Skeletal muscle satellite cell (primary cell): ENCODE data around the gene TRIP4.
"Not testable (repeated sequence)": the region's sequence is repeated elsewhere in the genome, so short reads cannot be mapped to it uniquely, and the experiment has no call there.

ENCODE experiments used
- H3K27me3 ChIP-seq: 2 replicates; pipeline ENCODE4 v1.7.0; 2013; ENCODE audit warnings: low read length; ENCODE audit not compliant: control insufficient read depth, insufficient read depth
- H3K36me3 ChIP-seq: 2 replicates; pipeline ENCODE4 v1.7.0; 2013; ENCODE audit warnings: mild to moderate bottlenecking, control low read depth, low read length; ENCODE audit not compliant: insufficient read depth
- H3K4me1 ChIP-seq: 2 replicates; pipeline ENCODE4 v1.7.0; 2013; ENCODE audit warnings: low read length; ENCODE audit not compliant: control insufficient read depth, insufficient read depth
- H3K4me2 ChIP-seq: 2 replicates; pipeline ENCODE4 v1.7.0; 2013; ENCODE audit warnings: mild to moderate bottlenecking, low read length
- H3K4me3 ChIP-seq: 2 replicates; pipeline ENCODE4 v1.7.0; 2013; ENCODE audit warnings: low read length
- H3K9ac ChIP-seq: 2 replicates; pipeline ENCODE4 v1.7.0; 2013; ENCODE audit warnings: mild to moderate bottlenecking, low read depth, low read length, moderate library complexity
- H3K9me3 ChIP-seq: replicated peaks from 2 replicates; pipeline ENCODE4 v1.7.0; 2013; ENCODE audit warnings: mild to moderate bottlenecking, control low read depth, low read length

The TRIP4 gene

DNA sequence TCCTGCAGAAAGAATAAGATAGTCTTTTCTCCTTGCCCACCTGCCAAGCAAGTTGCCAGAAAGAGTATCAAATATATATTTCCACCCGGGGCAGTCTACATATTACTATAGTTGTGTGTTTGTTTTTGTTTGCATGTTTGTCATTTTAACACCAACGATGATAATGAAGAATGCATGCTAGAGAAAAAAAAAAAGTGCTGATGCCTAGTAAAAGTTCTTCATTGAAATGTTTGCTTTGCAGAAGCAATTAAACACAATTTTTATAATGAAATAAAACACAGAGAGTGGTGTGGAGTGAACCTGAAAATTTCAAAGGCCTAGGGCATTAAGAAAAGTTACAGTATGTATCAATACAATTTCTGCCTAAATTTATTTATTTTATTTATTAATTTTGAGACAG lies 3.9 kb upstream of the TRIP4 start:
- no peaks in the 10 kb centered on the region for H3K9me3 ChIP-seq
- H3K27me3 ChIP-seq: no peaks in the 10 kb centered on the region
- peaks cover 20% of the 10 kb centered on the region for H3K4me1 ChIP-seq

DNA sequence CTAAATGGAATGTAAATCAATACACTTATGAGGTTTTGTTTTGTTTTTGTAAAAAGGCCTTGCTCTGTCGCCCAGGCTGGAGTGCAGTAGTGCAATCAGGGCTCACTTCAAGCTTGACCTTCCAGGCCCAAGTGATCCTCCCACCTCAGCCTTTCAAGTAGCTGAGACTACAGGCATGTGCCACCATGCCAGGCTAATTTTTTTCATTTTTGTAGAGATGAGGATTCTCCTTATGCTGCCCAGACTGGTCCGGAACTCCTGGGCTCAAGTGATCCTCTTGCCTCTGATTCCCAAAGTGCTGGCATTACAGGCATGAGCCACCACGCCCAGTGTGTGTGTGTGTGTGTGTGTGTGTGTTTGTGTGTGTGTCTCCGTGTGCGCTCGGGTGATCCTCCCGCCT lies 1.3 kb upstream of the TRIP4 start:
- Histone ChIP-seq H3K9ac (no peak overlapping the region), H3K27me3 (no peaks in the 10 kb centered on the region), H3K9me3 (no peaks in the 10 kb centered on the region), H3K4me1 (peaks cover 3% of the 10 kb centered on the region), H3K36me3 (no peaks in the 10 kb centered on the region), H3K4me3 (no peak overlapping the region), H3K4me2 (no peak overlapping the region)

More for the DNA sequence above, 3.9 kb upstream of the TRIP4 start:
- Histone ChIP-seq H3K9ac (no peak overlapping the region), H3K4me3 (no peak overlapping the region), H3K4me2 (no peak overlapping the region), H3K36me3 (no peaks in the 10 kb centered on the region)

DNA sequence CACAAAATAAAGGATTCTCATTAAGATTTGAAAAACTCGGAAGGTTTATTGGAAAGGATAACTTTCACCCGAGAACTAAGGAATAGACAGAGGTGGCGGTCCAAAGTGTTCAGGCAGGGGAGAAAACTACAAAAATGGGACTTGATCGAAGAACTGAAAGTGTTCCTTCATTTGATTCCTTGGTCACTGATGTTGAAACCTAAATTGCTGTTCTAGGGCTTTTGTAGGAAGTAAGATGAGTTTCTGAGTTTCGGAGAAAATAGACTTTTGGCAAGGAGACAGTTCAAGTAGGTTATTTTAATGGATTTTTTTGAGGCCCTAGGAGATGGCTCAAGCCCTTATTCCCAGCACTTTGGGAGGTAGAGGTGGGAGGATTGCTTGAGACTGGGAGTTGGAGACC lies 1.4 kb downstream of the TRIP4 start:
- H3K27me3 ChIP-seq: no peaks in the 10 kb centered on the region
- H3K36me3 ChIP-seq: no peaks in the 10 kb centered on the region
- H3K4me1 ChIP-seq: peaks cover 3% of the 10 kb centered on the region
- H3K9me3 ChIP-seq: no peaks in the 10 kb centered on the region
- H3K4me2 ChIP-seq: peak overlapping the region; percentile 78
- H3K9ac ChIP-seq: no peak overlapping the region
- H3K4me3 ChIP-seq: peak overlapping the region; percentile 89

DNA sequence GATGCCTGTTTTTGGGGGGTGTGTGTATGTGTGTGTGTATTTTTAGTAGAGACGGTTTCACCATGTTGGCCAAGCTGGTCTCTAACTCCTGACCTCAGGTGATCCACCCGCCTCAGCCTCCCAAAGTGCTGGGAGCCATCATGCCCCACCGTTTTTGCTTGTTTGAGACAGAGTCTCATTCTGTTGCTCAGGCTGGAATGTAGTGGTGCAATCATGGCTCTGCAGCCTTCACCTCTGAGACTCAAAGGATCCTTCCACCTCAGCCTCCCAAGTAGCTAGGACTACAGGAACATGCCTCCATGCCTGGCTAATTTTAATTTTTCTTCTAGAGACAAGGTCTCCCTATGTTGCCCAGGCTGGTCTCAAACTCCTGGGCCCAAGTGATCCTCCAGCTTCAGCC lies 4.8 kb downstream of the TRIP4 start:
- not testable (repeated sequence) for H3K4me2 ChIP-seq

DNA sequence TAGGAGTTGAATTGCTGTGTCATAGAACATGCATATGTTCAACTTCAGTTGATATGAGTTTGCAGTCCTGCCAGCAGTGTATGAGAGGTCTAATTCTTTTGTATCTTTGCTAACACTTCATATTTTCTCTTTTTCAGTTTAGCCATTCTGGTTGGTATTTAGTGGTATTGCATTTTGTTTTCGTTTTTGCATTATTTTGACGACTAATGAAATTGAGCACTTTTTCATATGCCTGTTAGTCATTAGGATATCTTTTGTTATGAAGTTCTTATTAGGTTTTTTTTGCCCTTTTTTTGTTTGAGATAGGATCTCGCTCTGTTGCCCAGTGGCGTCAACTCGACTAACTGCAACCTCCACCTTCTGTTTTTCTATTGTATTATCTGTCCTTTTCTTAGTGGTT lies 9.2 kb downstream of the TRIP4 start:
- H3K4me3 ChIP-seq: no peak overlapping the region
- no peaks in the 10 kb centered on the region for H3K27me3 ChIP-seq
- peaks cover 48% of the 10 kb centered on the region for H3K36me3 ChIP-seq
- H3K9me3 ChIP-seq: no peaks in the 10 kb centered on the region
- no peak overlapping the region for H3K4me2 ChIP-seq
- H3K4me1 ChIP-seq: peaks cover 3% of the 10 kb centered on the region
- no peak overlapping the region for H3K9ac ChIP-seq

More for the DNA sequence above, 4.8 kb downstream of the TRIP4 start:
- H3K9me3 ChIP-seq, H3K9ac ChIP-seq, H3K4me1 ChIP-seq, H3K27me3 ChIP-seq, H3K4me3 ChIP-seq: not testable (repeated sequence)
- peaks cover 22% of the 10 kb centered on the region for H3K36me3 ChIP-seq

DNA sequence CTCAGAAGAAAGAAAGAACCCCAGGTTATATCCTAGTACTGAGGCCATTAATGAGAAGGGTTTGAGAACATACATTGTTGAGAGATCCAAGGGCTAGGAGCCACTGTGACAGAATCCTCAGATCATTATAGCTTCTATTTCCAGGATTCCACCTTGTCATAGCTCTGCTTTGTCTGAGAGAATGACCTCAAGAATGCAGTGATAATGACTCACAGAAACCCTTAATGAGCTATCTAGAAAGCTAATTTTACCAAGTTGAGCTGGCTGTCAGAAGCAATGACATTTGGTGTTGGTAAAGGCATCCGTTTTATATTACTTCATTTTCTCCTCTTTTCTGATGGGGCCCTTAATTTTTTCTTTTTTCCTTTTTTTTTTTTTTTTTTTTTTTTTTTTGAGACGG lies 10.9 kb downstream of the TRIP4 start:
- Histone ChIP-seq H3K4me2 (no peak overlapping the region), H3K9me3 (no peaks in the 10 kb centered on the region), H3K9ac (no peak overlapping the region), H3K4me3 (no peak overlapping the region), H3K27me3 (no peaks in the 10 kb centered on the region), H3K36me3 (peaks cover 52% of the 10 kb centered on the region), H3K4me1 (peaks cover 3% of the 10 kb centered on the region)

DNA sequence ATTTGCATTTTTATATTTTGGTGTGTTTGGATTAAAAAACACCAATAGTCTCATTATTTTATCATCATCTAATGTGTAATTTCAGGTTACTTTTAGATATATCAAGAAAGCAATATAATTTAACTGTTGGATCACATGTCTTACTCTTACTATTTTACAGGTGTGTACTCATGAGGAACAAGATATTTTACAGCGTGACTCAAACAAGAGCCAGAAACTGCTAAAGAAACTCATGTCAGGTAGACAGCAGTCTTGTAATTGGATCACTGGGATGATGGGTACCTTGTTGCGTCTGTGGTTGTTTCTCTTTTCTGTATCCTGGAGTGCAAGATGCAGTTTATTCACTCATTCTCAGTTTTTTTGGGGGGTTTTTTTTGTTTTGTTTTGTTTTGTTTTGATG lies 12.9 kb downstream of the TRIP4 start:
- Histone ChIP-seq H3K9ac (no peak overlapping the region), H3K4me3 (no peak overlapping the region), H3K9me3 (no peaks in the 10 kb centered on the region), H3K4me2 (no peak overlapping the region), H3K36me3 (peaks cover 55% of the 10 kb centered on the region), H3K27me3 (no peaks in the 10 kb centered on the region), H3K4me1 (no peaks in the 10 kb centered on the region)

DNA sequence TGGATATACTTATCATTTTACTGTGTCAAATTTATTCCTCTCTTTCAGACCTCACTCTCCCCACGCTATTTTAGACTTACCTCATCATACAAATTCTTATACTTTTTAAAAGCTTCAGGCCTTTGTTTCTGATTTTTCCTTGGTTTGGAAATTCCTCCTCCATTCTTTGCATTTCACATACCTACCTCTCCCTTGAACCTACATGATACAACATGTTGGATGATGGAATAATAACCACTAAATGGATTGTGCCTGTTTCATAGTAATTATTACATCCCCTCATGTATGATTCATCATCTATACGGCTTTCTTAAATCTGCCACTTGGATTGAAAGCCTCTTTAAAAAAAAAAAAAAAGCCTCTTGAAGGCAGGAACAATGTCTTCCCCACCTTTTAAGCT lies 24.6 kb downstream of the TRIP4 start:
- Histone ChIP-seq H3K9ac (no peak overlapping the region), H3K27me3 (no peaks in the 10 kb centered on the region), H3K4me3 (no peak overlapping the region), H3K9me3 (no peaks in the 10 kb centered on the region), H3K4me2 (no peak overlapping the region), H3K4me1 (no peaks in the 10 kb centered on the region), H3K36me3 (peaks cover 61% of the 10 kb centered on the region)

DNA sequence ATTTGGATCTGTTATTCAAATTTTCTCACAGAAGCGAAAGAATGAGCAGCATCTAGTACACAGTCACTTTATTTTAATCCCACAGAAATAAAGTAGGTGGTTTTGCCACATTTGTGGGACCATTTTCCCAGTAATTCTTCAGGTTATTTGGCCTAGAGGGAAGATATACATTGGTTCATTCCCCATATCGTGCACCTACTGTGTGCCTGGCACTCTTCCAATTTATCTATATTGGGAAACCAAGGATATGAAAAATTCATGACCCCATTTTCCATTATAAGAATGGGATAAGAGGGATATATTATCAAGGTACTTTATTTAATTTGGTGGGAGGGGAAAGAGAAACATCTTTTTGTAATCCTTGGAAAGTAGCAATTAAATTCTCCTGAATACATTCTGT lies 35.1 kb downstream of the TRIP4 start:
- Histone ChIP-seq H3K4me3 (no peak overlapping the region), H3K9me3 (no peaks in the 10 kb centered on the region), H3K4me2 (no peak overlapping the region), H3K9ac (no peak overlapping the region), H3K36me3 (peaks cover 30% of the 10 kb centered on the region), H3K27me3 (no peaks in the 10 kb centered on the region), H3K4me1 (no peaks in the 10 kb centered on the region)

DNA sequence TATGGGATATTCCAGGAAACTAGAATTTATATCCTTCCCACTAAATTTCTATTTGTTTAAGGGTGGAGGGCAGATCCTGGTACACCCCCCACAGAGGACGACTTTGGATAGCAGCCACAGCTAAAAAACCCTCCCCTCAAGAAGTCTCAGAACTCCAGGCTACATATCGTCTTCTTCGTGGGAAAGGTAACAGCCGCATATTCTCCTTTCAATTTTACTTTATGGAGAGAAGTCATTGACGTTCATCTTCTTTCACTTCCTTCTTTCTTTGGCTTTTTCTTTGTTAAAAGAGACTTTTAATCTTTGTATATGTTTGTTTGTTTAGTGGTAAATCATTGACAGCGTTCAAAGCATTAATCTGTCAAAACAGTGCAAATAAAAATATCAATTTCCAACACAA lies 36.3 kb downstream of the TRIP4 start:
- Histone ChIP-seq H3K9ac (no peak overlapping the region), H3K9me3 (no peaks in the 10 kb centered on the region), H3K4me3 (no peak overlapping the region), H3K4me1 (no peaks in the 10 kb centered on the region), H3K27me3 (no peaks in the 10 kb centered on the region), H3K36me3 (peaks cover 28% of the 10 kb centered on the region), H3K4me2 (no peak overlapping the region)

DNA sequence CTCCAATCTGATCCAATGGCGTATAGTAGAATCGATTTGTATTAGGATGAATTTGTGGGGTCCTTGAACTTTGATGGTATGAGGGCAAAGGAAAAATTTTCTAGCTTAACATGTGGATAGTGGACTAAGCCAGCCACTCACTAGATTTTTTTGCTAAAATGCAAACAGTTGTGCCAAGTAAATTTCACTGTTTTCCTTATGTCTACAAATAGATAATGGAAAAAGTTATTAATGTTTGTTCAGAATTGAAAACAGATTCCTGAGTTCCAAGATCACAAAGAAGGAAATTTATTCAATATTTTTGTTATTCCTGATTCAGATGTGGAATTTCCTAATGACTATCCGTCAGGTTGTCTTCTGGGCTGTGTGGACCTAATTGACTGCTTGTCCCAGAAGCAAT lies 37.6 kb downstream of the TRIP4 start:
- Histone ChIP-seq H3K36me3 (peaks cover 32% of the 10 kb centered on the region), H3K27me3 (no peaks in the 10 kb centered on the region), H3K4me3 (no peak overlapping the region), H3K9me3 (no peaks in the 10 kb centered on the region), H3K4me1 (peaks cover 10% of the 10 kb centered on the region), H3K4me2 (no peak overlapping the region), H3K9ac (no peak overlapping the region)

DNA sequence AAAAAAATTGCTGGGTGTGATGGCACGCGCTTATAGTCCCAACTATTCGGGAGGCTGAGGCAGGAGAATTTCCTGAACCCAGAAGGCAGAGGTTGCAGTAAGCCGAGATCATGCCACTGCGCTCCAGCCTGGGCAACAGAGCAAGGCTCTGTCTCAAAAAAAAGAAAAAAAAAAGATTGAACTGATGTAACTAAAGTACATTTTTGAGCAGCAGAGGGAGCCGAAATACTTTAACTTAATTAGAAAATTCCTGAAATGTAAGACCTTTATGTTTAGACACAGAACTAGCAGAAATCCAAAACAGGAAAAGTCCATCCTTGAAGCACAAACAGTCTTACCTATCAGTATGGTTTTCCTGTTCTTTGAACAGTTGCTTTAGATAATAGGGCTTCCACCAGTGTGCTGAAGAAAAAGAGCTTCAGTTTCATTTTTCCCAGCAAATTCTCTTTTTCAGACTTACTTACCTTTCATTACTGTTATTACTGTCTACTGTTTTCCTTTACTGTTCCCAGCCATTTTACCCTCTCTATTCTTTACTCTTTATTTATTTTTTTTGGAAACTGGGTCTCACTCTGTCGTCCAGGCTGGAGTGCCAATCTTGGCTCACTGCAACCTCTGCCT lies 39.3 kb downstream of the TRIP4 start:
- no peak overlapping the region for H3K4me3 ChIP-seq
- H3K27me3 ChIP-seq: no peaks in the 10 kb centered on the region
- no peaks in the 10 kb centered on the region for H3K9me3 ChIP-seq
- H3K9ac ChIP-seq: no peak overlapping the region
- H3K36me3 ChIP-seq: peaks cover 34% of the 10 kb centered on the region
- no peak overlapping the region for H3K4me2 ChIP-seq
- H3K4me1 ChIP-seq: peaks cover 15% of the 10 kb centered on the region
